C1 segment of cervical spinal cord (tissue), 14 donors: ENCODE data around the gene PALLD.
"Not testable (repeated sequence)": the region's sequence is repeated elsewhere in the genome, so short reads cannot be mapped to it uniquely, and the experiment has no call there.

Source experiments
- DNase-seq, 14 donors: peaks; one replicate each; lab custom pipeline; 2025; lab: John Stamatoyannopoulos, UW

The PALLD gene

DNA sequence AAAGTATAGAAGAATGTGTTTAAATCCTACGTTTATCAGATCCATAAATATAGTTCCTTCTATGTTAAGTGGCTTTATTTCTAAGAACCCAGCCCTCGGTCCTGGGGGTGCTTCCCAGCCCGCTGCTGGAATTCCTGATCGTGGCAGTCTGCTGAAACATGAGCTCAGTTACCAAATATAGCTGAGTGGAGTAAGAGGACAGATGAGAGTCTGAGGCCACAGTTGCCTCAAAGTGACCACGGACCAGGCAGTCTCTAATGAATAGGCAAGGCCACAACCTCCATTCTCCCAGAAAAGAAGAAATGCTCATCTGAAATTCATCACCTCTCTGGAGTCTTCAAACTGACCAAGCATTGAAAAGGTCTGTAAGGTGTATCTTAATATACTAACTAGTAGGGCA is at the start of gene PALLD:
Gene PALLD, plus strand, starts transcription at position 219 of the 400 bp plus-strand sequence.
- no peak for DNase-seq

DNA sequence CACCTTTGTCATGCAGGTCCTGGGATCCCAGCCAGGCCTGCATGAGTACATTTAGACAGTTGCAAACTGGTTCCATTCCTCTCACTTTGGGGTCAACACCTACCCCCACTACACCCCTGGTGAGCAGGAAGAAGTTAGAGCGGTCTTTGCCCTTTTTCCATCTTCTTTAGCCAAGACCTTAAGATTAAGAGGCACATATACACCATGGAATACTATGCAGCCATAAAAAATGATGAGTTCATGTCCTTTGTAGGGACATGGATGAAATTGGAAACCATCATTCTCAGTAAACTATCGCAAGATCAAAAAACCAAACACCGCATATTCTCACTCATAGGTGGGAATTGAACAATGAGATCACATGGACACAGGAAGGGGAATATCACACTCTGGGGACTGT is 47.8 kb upstream of the PALLD start:
- DNase-seq: not testable (repeated sequence)

DNA sequence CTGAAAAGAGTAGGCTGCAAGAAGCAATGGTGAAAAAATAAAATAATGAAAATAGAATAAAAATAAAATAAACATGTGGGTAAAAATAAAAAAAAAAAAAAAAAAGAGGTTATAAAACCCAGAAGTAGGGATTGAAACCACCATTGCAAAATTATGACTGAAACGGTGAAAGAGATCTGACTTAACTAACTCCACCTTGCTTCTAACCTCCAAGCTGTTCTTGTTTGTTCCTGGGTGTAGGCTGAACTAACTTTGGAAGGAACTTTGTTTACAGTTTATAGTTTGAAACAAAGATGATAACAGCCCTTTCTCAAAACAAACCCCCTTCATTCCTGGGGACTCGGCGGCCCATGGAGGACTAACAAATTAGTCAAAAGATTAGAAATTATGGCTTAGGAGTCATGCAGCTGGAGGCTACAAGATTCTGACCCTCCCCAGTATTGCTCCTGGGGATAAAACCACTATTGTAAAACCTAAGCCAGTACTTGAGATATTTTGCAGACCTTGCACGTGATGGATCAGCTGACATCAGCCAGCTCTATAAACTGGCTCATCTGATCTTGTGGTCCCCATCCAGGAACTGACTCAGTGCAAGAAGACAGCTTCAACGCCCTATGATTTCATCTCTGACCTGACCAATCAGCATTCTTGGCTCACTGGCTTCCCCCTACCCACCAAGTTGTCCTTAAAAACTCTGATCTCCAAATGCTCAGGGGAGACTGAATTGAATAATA is 47.0 kb upstream of the PALLD start:
- DNase-seq: no peak

DNA sequence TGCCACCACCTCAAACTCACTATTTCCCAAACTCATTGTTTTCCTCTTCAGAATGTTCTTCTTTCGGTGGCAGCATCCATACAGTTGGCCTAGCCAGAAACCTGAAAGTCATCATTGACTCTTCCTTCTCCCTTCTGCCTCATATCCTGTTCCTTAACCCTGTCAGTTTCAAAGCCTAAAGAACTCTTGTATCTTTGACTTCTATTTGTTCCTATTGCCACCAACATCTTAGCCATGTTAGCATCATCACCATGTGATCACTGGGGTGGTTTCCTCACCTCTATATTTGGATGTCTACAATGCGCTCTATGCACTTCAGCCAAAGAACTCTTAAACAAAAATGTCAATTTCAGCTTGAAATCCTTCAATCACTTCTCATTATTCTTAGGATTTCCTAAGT is 45.5 kb upstream of the PALLD start:
- no peak for DNase-seq

DNA sequence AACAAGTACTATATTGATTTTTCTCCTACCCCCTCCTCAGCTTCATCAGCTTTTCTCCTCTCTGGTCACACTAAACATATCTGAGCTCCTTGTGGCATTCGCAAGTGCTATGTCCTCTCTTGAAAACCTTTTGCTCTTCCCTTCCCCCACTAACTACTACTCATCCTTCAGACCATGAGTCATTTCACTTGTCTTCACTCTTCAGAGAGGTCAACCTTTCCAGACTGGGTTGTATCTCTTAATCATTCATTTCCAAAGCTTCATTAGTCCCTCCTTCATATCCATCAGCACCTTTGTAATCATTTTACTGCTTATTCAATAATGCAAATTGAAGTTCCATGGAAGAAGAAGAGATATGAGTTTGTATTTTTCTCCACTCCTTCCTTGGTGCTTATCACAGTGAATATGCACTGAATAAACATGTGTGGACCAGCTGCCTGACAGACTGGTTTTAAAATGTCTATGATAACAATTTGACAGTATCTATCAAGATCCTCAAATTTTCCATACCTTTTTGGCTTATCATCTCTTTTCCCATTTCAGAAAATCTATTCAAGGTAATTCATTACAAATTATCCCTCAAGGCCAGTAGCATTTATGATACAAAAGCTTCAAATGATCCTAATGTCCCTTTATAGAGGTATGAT is 45.0 kb upstream of the PALLD start:
- DNase-seq: no peak

DNA sequence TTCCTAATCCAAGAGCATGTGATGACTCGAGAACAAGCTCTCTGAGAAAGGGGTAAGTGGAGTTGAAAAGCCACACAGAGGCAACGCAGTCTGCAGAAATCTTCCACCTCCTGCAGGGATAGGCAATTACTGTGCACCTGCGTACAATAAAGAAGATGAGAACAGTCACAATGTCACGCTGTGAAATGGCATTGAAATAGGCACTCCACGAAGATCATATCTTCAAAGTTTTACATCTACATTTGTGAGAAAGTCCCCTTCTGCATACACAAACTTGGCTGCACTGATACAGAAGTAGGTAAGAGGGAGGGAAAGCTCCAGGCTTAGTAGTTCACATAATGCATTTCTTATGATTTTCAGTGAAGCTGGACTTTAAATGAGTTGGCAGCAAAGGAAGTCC is 43.7 kb upstream of the PALLD start:
- DNase-seq: no peak

DNA sequence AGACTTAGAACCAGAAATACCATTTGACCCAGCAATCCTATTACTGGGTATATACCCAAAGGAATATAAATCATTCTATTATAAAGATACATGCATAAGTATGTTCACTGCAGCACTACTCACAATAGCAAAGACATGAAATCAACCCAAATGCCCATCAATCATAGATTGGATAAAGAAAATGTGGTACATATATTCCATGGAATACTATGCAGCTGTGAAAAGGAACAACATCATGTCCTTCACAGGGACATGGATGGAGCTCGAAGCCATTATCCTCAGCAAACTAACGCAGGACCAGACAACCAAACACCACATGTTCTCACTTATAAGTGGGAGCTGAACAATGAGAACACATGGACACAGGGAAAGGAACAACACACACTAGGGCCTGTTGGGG is 38.6 kb upstream of the PALLD start:
- DNase-seq: not testable (repeated sequence)

DNA sequence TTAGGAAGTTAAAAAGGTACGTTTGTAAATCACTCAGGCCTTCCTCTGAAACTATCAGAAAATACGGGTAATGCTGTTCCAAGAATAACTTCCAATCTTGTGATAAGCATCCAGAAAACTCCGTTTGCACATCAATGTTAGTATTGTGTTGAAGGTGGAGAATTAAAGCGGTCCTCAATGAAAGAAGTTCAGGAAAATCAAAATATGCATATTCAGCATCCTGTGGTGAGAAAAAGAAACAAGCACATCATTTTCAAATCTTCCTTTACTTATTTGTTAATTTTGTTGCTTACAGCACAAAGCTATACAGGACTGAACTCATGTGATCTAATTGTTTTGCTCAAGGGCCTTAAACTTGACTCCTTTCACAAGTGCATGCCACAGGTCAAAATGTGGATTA is 35.0 kb upstream of the PALLD start:
- no peak for DNase-seq

DNA sequence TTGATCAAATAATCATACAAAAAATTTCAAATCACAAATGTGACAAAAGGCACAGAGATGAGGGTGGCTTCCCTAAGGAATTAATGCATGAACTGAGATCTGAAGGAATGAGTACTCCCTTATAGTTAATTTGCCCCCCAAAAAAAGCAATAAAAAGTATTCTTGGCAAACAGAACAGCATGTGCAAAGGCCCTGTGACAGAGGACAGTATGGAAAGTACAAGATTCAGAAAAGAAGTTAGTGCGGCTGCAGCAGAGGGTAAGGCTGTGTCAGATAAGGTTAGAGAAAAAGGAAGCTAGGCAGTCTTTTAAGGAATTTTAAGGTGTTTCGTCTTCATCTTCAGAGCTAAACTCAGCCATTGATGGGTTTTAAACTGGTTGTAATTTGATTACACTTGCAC is 23.9 kb upstream of the PALLD start:
- no peak for DNase-seq

DNA sequence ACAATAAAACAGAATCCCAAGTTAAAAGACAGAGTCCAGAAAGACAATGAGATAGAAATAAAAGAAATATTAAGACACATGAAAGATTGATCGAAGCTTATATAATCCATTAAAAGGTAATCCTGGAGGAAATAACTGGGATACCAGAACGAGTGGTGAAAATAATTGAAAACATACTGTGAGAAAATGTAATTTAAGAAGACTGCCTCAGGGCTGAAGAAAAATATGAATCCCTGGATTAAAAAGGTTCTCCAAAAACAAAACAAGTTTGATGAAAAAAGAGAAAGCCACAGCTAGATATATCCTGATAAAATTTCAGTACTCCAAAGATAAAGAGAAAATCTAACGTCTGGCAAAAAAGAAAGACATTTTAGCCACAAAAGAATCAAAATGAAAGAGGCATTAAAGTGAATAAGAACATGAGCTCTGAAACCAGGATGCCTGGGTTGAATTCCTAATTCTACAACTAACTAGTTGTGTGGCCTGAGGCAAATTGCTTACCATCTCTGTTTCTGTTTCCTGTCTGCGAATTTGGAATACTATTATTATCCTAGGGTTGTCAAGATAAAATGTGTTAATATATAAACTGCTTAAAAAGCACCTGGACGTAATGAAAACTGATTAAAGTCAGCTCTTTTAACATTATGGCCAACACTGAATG is 22.1 kb upstream of the PALLD start:
- no peak for DNase-seq

DNA sequence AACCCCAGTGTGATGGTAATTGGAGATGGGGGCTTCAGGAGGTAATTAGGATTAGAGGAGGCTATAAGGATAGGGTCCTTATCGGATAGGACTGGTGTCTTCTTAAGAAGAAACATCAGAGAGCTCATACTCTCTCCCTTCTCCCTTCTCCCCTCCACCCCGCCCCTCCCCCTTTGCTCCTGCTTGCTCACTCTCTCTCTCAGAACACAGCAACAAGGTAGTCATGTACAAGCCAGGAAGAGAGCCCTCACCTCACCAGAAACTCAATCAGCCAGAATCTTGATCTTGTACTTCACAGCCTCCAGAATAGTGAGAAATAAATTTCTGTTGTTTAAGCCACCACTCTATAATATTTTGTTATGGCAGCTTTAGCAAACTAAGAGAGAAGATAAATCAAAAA is 21.1 kb upstream of the PALLD start:
- no peak for DNase-seq

DNA sequence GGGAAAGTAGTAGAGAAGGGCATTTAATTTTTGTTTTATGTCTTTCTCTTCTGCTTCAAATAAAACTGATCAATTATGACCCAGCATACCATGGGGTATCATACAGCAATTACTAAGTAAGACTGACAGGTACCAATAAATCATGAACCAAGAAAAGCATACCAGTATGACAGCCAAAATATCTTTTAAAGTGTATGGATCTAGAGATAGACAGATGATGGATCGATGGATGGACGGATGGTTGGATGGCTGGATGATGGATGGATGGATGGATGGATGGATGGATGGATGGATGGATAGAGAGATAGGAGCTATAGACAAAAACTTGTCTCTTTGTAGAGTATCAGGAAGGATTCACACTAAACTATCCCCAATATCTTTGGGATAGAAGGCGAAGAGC is 18.0 kb upstream of the PALLD start:
- no peak for DNase-seq

DNA sequence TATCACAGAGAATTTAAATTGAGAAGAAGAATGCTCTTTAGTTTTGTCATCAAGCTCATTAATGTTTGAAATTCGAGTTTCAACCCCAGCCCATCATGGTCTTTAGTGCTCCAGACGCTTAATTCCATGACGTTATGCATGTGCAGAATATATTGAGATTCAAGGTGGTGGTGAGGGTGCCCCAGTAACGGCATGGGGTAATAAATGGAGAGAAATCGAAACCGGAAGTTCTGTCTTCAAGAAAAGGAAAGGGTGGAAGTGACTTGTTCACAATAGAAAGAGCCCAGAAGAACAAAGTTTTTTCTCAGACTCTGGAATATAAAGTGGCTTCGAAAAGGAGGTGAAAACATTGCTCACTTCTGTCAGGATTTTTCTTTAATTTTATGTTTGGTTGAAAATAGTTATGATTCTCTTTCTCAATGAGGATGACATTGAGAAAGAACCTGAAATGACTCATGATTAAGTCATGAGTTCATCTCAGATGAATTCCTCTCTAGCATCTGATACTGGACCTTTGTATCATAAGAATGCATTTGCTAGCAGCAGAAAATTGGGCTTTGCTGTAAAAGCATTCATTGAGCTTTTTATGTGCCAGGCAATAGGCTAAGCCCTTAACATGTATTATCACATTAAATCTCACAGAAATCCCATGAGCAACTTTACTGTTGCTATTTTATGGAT is 15.8 kb upstream of the PALLD start:
- DNase-seq: peak in 5 of 14 donors; percentile 23 to 34 (median 25)

DNA sequence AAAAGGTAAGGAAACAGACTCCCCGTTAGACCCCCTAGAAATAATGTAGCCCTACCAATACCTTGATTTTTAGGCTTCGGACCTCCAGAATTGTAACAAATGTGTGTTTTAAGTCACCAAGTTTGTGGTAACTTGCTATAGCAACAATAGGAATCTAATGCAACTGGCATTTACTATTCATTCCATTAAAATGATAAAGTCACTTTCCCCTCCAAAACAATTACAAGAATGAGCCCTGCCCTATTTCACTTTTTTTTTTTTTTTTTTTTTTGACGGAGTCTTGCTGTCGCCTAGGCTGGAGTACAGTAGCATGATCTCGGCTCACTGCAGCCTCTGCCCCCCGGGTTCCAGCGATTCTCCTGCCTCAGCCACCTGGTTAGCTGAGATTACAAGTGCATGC is 13.0 kb upstream of the PALLD start:
- DNase-seq: no peak

DNA sequence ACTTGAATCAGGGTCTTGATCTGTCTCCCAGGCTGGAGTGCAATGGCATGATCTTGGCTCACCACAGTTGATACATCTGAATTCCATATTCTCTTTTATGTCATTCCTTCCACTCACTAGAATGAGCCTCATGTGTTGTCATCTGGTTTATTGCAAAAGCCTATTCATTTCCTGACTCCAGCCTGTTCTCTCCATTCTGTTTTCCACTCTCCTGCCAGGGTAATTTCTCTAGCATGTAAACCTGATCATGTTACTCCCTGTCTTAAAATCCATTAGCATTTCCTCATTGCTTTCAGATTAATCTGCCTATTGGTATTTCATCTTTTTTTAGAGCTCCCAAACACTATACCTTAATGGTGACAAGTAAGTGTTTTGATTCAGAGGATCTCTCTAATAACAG is 12.2 kb upstream of the PALLD start:
- DNase-seq: no peak

DNA sequence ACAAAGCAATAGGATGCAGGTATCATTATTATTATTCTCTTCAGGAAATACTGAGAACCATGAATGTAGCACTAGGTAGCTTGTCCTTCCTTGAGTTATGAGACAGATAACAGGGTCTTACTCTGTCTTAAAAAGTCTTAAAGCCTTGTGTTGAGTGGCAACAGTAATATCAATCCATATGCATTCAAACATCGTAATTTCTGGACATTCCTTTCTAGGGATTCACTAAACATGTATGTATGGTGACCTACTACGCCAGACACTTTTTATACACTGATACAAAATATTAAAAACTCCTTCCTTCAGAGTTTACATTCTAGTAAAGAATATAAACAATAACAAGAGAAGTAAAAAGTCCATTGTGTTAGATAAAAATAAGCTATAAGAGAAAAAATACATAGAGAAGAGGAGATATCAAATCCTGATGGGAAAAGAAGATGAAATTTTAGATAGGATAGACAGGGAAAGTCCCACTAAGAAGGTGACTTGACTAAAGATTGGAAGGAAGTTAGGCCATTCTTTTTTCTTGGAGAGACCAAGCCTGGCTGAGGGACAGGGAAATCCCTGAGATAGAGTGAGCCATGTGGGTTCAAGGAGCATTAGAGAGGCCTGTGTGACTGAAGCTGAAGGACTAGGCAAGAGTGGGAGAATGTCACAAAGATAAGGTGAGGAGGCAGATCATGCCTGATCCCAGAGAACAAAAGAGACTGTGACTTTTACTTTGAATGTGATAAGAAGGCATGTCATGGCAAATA is 11.5 kb upstream of the PALLD start:
- DNase-seq: no peak

DNA sequence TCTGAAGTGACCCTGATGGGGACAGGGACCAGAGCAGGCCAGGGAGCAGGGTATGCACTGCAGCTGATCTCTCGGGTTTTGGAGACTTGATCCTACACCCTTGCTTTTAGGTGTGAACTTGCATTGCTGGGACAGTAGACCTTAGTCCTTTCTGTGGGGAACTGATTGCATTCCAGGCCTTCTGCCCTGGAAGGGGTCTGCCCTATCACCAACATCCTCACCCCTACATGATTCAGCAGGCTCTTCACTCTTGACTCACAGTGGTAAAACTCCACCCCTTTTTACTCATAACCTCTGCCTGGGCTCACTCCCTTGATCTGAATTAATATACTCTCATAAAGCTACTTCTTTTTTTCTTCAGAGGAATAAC is 10.0 kb upstream of the PALLD start:
- DNase-seq: no peak

DNA sequence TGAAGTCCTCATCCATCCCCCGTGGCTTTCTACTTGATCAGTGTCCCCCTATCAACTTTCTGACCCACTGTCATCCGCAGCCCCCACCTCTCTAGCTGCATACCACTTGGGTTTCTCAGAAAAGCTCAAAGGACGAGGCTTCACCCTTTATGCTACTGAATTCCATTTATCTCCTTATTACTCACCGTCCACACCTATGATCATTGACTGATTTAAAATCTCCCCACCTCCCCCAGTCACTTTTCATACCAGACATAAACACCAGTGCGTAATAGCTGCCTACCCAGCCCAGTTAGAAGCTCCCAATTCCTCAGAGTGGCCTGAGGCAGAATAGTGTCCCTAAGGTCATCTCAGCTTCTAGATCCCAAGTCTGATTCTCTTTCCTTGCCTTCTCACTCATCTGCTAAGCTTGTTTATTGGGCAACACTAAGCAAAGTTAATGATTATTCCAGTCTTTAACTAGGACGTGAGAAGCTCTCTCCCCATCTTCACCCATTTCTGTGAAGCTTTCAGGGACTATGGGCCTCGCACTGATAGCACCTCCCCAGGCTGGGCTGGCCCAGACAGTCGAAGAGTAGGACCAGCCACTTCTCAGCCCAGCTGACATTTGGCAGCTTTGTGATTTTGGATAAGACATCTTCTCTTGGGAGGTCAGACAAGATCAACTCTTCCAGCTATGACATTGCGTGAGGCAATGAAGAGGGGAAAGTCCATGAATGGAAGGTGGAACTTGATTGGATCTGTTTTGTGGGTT is 9.4 kb upstream of the PALLD start:
- no peak for DNase-seq

DNA sequence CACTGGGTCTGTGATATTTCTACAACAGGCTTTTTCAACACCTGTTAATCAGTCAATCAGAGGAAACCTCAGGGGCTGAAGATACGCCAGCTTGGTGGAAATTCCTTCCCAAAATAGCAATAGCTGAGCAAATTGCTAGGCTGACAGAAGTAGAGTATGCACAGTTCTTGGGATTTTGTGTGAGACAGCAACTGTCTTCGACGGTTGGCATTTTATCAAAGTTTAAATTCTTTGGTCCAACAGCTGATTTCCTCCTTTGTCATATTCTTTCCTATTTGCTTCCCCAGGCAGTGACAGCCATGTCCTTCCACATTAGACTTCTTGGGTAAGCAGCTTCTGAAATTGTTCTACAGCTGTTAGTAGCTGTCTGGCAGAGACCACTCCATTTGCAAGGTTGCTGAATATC is 8.0 kb upstream of the PALLD start:
- no peak for DNase-seq

DNA sequence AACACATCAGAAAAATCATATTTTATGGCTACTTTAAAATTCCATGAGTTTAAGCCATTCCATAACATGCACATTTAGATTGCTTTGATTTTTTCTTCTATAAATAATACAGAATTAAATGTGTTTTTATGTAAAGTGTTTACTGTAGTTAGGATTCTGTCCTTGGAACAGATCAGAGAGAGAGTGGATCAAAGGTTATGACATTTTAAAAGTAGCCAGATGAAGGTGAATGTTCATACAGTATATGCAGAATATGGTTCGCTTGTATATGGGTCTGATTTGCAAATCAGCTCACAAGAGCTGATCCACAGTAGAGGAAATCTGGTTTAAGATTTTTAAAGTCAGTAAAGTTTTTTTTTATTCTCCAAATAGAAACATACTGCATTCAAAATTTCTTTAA is 7.2 kb upstream of the PALLD start:
- no peak for DNase-seq

DNA sequence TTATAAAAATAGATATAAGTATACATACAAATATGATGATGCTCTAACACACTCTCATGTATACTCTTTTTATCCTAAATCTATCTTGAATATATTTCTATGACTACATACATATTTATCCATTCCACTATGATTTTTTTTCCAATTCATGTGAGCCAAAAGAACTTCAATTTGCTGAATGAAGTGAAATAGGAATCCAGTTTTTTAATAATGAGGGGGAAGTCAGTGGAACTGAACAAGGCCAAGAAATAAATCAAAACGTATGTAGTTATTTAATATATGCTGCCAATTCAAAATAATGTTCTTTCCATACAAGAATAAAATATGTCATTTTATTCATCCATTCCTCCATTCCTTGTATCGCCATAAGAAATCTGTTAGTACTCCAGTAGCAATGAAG is 6.1 kb upstream of the PALLD start:
- DNase-seq: no peak
